Measurements from ENCODE around the gene SRBD1.

DNA sequence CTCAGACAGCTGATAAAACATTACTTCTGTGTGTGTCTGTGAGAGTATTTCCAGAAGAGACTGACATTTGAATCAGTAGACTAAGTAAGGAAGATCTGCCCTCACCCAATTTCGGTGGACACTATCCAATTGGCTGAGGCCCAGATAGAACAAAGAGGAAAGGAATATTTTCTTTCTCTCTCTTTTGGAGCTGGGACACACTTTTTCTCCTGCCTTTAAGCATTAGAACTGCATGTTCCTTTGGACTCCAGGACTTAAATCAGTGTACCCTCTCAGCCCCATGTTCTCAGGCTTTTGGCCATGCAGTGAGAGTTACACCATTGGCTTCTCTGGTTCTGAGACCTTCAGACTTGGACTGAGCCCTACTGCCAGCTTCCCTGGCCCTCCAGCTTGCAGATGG is 3.3 kb upstream of the SRBD1 start:
- TF ChIP-seq MXI1 (conservative IDR thresholded peaks at IDR 0.05; ENCODE audit: poor library complexity, severe bottlenecking) (no peak), EZH2 (IDR thresholded peaks at IDR 0.05; ENCODE audit: borderline replicate concordance, insufficient read depth, low read length, poor library complexity, severe bottlenecking) (no peak), POLR2AphosphoS5 (IDR thresholded peaks at IDR 0.05) (no peak), SMC3 (conservative IDR thresholded peaks at IDR 0.05; ENCODE audit: poor library complexity) (no peak), TAF1 (IDR thresholded peaks at IDR 0.05; ENCODE audit: low read depth) (no peak)
- TF ChIP-seq, protein P1, sequence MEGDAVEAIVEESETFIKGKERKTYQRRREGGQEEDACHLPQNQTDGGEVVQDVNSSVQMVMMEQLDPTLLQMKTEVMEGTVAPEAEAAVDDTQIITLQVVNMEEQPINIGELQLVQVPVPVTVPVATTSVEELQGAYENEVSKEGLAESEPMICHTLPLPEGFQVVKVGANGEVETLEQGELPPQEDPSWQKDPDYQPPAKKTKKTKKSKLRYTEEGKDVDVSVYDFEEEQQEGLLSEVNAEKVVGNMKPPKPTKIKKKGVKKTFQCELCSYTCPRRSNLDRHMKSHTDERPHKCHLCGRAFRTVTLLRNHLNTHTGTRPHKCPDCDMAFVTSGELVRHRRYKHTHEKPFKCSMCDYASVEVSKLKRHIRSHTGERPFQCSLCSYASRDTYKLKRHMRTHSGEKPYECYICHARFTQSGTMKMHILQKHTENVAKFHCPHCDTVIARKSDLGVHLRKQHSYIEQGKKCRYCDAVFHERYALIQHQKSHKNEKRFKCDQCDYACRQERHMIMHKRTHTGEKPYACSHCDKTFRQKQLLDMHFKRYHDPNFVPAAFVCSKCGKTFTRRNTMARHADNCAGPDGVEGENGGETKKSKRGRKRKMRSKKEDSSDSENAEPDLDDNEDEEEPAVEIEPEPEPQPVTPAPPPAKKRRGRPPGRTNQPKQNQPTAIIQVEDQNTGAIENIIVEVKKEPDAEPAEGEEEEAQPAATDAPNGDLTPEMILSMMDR (IDR thresholded peaks at IDR 0.05; ENCODE audit: poor library complexity, severe bottlenecking), result no peak

All from neural cell (in vitro differentiated cells).